A549 (cell line): Measurements from ENCODE around the gene CDC42EP1. TPM values are rescaled to one million over a fixed set of nuclear protein-coding genes. Genes with fewer than 3 reads are reported as not detected.

Source experiments
- ATAC-seq, 2 experiments: fragments of 200-7000 bp in 1 of 2; fragments of >200 bp in 1 of 2; cut with Nextera tagmentation in 1 of 2; cut with Tn5 transposase in 1 of 2; 3 replicates each; pipeline versions ENCODE4 v1.8.0 to v1.9.1; 2018 to 2020; ENCODE audit warnings: mild to moderate bottlenecking in 1 of 2, moderate library complexity in 1 of 2
- CTCF ChIA-PET: fragments of 300-600 bp; sonication (Branson Sonifier 250); formaldehyde crosslinking; extraction: SDS; loops from one replicate; lab custom pipeline; 2021; ENCODE audit warnings: antibody characterized with exemption, inconsistent platforms; lab: Yijun Ruan, JAX
- POLR2A ChIA-PET: fragments of 350-600 bp; formaldehyde crosslinking; extraction: SDS; loops from one replicate; lab custom pipeline; 2021; ENCODE audit warnings: antibody characterized with exemption, inconsistent platforms; lab: Yijun Ruan, JAX
- DNase-seq, 2 experiments: peaks; one replicate each; pipeline versions ENCODE4 v3.0.0 to v3.0.0-alpha.2; 2011 to 2016; ENCODE audit warnings: low read depth in 1 of 2, low spot score in 1 of 2
- FAIRE-seq: peaks from 2 replicates; lab custom pipeline; 2011; peaks lifted over from hg19 to GRCh38; lab: Jason Lieb, UNC
- H3K27ac ChIP-seq, 2 experiments: fragments of >200 bp; sonication (Bioruptor Twin); formaldehyde crosslinking; 3 replicates each; pipeline ENCODE4 v1.5.1; 2016 to 2017
- H3K4me1 ChIP-seq: fragments of >200 bp; sonication (Bioruptor Twin); formaldehyde crosslinking; 3 replicates; pipeline ENCODE4 v1.6.1; 2016
- H3K4me2 ChIP-seq: fragments of >200 bp; sonication (Bioruptor Twin); formaldehyde crosslinking; 3 replicates; pipeline ENCODE4 v1.6.1; 2016
- H3K4me3 ChIP-seq: fragments of >200 bp; sonication (Bioruptor Twin); formaldehyde crosslinking; 3 replicates; pipeline ENCODE4 v1.5.1; 2016
- H3K9me3 ChIP-seq: fragments of >200 bp; sonication (Bioruptor Twin); formaldehyde crosslinking; 3 replicates; pipeline ENCODE4 v1.6.1; 2016
- ATOH8 ChIP-seq: fragments of 250-450 bp; sonication (Bioruptor Pico); IDR thresholded peaks from 2 replicates; pipeline ENCODE4 v1.5.0; 2020; ENCODE audit warnings: low read depth, mild to moderate bottlenecking, moderate library complexity
- CBX8 ChIP-seq: fragments of 200-600 bp; sonication (generic); IDR thresholded peaks from 2 replicates; pipeline ENCODE4 v1.6.1; 2016
- CHD2 ChIP-seq: fragments of 150-350 bp; IDR thresholded peaks from 2 replicates; pipeline ENCODE4 v1.6.1; 2014; ENCODE audit warnings: low read length; ENCODE audit not compliant: partially characterized antibody
- CTCF ChIP-seq: fragments of >200 bp; sonication (Bioruptor Twin); formaldehyde crosslinking; IDR thresholded peaks from 3 replicates; pipeline ENCODE4 v1.5.1; 2016
- EHMT2 ChIP-seq: fragments of 200-600 bp; sonication (generic); IDR thresholded peaks from 2 replicates; pipeline ENCODE4 v1.6.1; 2016; ENCODE audit warnings: antibody characterized with exemption, low read depth, mild to moderate bottlenecking, moderate library complexity
- ESRRA ChIP-seq: fragments of 150-350 bp; IDR thresholded peaks from 2 replicates; pipeline ENCODE4 v1.6.1; 2014; ENCODE audit warnings: mild to moderate bottlenecking, low read length, borderline replicate concordance
- FOXS1 ChIP-seq: fragments of 250-450 bp; sonication (Bioruptor Pico); IDR thresholded peaks from 2 replicates; pipeline ENCODE4 v1.5.0; 2020; ENCODE audit warnings: mild to moderate bottlenecking, moderate library complexity
- GATA3 ChIP-seq: IDR thresholded peaks from 2 replicates; pipeline ENCODE4 v1.6.1; 2012; ENCODE audit warnings: borderline replicate concordance
- HMGXB4 ChIP-seq: fragments of 250-450 bp; sonication (Bioruptor Pico); IDR thresholded peaks from 2 replicates; pipeline ENCODE4 v1.5.0; 2021; ENCODE audit warnings: mild to moderate bottlenecking, moderate library complexity, borderline replicate concordance
- MAFK ChIP-seq: fragments of 450-650 bp; IDR thresholded peaks from 2 replicates; pipeline ENCODE4 v1.6.1; 2014; ENCODE audit not compliant: partially characterized antibody
- NPAS2 ChIP-seq: fragments of 250-450 bp; sonication (Bioruptor Pico); IDR thresholded peaks from 2 replicates; pipeline ENCODE4 v1.8.0; 2022; ENCODE audit warnings: mild to moderate bottlenecking, moderate library complexity, borderline replicate concordance
- NR3C1 ChIP-seq: fragments of >200 bp; sonication (Bioruptor Twin); formaldehyde crosslinking; IDR thresholded peaks from 3 replicates; pipeline ENCODE4 v1.6.1; 2017
- POLR2AphosphoS2 ChIP-seq: conservative IDR thresholded peaks from 2 replicates; pipeline ENCODE4 v1.6.1; 2012; ENCODE audit warnings: low read length, improper control_type of control experiment, inconsistent platforms
- SMC3 ChIP-seq: fragments of >200 bp; sonication (Bioruptor Twin); formaldehyde crosslinking; IDR thresholded peaks from 3 replicates; pipeline ENCODE4 v1.6.1; 2018; ENCODE audit warnings: inconsistent platforms
- SREBF2 ChIP-seq: fragments of 450-650 bp; IDR thresholded peaks from 2 replicates; pipeline ENCODE4 v1.6.1; 2014; ENCODE audit warnings: mild to moderate bottlenecking, moderate library complexity
- WGBS: methylation state at CpG from one replicate; pipeline ENCODE4 v1.1.6; 2017; ENCODE audit errors: missing lambda C conversion rate; 5-methylcytosine and 5-hydroxymethylcytosine counted together
- polyA plus RNA-seq, 4 experiments: library from polyadenylated mRNA; depleted of rRNA in 3 of 4; stranded (reverse); fragments of >200 nt; fragmentation: RNase III in 1 of 4; extraction: RNeasy Plus Mini Kit Qiagen cat#74134 plus additional on column Dnase treatment in 1 of 4; gene quantifications; 2 replicates in 3 of 4; 3 replicates in 1 of 4; pipeline ENCODE4 v1.2.3, GENCODE V29; 2011 to 2017
- TF ChIP-seq, protein P1 (sequence below): fragments of 450-650 bp; IDR thresholded peaks from 2 replicates; pipeline ENCODE4 v1.6.1; 2014; ENCODE audit warnings: antibody characterized with exemption
- TF ChIP-seq, protein P2 (sequence below): fragments of 200-600 bp; sonication (generic); IDR thresholded peaks from 2 replicates; pipeline ENCODE4 v1.6.1; 2016; ENCODE audit warnings: antibody characterized with exemption, mild to moderate bottlenecking, moderate library complexity
- TF ChIP-seq, protein P3 (sequence below): IDR thresholded peaks from 2 replicates; pipeline ENCODE4 v1.6.1; 2012
- TF ChIP-seq, protein P4 (sequence below): fragments of >200 bp; sonication (Bioruptor Twin); formaldehyde crosslinking; IDR thresholded peaks from 3 replicates; pipeline ENCODE4 v1.6.1; 2016
- TF ChIP-seq, protein P5 (sequence below): fragments of 150-350 bp; IDR thresholded peaks from 2 replicates; pipeline ENCODE4 v1.6.1; 2014; ENCODE audit warnings: low read depth, mild to moderate bottlenecking, low read length

CDC42EP1 gene
- polyA plus RNA-seq, 2 of the 4 experiments (the other 2 are of a cell fraction), result 16.0 to 20.2 TPM

DNA sequence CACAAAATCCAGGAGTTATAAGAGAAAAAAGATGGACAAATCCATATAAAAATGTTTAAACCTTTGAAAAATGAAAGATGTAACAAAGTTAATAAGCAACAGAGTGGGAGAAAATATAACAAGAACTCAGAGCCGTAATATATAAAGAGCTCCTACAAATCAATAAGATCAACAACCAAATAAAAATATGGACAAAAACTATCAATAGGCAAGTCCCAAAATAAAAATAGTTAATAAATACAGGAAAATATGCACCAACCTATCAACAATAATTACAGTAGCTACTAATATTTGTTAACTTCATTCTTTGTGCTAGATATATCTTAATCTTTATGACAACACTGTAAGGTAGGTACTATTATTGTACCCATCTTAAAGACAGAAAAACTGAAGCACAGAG, 43.8 kb upstream of the CDC42EP1 start:
- POLR2A ChIA-PET, result no interaction called here
- CTCF ChIA-PET, result interaction anchor here (0.9 to 1.4 kb wide), 2 partner anchors 22 to 46 kb away, joined by 3 to 4 read pairs; no protein-coding TSS in a partner anchor
- H3K27ac ChIP-seq, result no peak overlapping the region

GRCh38 chr22:37517826-37518450, 42.3 kb upstream of the CDC42EP1 start:
- peaks cover 21% of the 10 kb centered on the region for H3K4me1 ChIP-seq
- ATAC-seq (peak in 1 of 2 experiments; percentile 15; a peak in 2 of 6 replicates), DNase-seq (no peak), FAIRE-seq (no peak)
- TF ChIP-seq FOXS1 (CRISPR knock-in tag) (no peak), CBX8 (no peak), ATOH8 (no peak), NR3C1 (no peak), EHMT2 (no peak), SMC3 (no peak), NPAS2 (CRISPR knock-in tag) (no peak), CTCF (no peak), HMGXB4 (CRISPR knock-in tag) (no peak), ESRRA (no peak), MAFK (no peak), SREBF2 (no peak), POLR2AphosphoS2 (no peak), CHD2 (no peak), GATA3 (no peak)
- TF ChIP-seq, protein P1, sequence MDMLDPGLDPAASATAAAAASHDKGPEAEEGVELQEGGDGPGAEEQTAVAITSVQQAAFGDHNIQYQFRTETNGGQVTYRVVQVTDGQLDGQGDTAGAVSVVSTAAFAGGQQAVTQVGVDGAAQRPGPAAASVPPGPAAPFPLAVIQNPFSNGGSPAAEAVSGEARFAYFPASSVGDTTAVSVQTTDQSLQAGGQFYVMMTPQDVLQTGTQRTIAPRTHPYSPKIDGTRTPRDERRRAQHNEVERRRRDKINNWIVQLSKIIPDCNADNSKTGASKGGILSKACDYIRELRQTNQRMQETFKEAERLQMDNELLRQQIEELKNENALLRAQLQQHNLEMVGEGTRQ, result no peak
- TF ChIP-seq, protein P2, sequence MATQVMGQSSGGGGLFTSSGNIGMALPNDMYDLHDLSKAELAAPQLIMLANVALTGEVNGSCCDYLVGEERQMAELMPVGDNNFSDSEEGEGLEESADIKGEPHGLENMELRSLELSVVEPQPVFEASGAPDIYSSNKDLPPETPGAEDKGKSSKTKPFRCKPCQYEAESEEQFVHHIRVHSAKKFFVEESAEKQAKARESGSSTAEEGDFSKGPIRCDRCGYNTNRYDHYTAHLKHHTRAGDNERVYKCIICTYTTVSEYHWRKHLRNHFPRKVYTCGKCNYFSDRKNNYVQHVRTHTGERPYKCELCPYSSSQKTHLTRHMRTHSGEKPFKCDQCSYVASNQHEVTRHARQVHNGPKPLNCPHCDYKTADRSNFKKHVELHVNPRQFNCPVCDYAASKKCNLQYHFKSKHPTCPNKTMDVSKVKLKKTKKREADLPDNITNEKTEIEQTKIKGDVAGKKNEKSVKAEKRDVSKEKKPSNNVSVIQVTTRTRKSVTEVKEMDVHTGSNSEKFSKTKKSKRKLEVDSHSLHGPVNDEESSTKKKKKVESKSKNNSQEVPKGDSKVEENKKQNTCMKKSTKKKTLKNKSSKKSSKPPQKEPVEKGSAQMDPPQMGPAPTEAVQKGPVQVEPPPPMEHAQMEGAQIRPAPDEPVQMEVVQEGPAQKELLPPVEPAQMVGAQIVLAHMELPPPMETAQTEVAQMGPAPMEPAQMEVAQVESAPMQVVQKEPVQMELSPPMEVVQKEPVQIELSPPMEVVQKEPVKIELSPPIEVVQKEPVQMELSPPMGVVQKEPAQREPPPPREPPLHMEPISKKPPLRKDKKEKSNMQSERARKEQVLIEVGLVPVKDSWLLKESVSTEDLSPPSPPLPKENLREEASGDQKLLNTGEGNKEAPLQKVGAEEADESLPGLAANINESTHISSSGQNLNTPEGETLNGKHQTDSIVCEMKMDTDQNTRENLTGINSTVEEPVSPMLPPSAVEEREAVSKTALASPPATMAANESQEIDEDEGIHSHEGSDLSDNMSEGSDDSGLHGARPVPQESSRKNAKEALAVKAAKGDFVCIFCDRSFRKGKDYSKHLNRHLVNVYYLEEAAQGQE, result no peak
- TF ChIP-seq, protein P3, sequence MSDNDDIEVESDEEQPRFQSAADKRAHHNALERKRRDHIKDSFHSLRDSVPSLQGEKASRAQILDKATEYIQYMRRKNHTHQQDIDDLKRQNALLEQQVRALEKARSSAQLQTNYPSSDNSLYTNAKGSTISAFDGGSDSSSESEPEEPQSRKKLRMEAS, result no peak
- TF ChIP-seq, protein P4, sequence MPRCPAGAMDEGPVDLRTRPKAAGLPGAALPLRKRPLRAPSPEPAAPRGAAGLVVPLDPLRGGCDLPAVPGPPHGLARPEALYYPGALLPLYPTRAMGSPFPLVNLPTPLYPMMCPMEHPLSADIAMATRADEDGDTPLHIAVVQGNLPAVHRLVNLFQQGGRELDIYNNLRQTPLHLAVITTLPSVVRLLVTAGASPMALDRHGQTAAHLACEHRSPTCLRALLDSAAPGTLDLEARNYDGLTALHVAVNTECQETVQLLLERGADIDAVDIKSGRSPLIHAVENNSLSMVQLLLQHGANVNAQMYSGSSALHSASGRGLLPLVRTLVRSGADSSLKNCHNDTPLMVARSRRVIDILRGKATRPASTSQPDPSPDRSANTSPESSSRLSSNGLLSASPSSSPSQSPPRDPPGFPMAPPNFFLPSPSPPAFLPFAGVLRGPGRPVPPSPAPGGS, result no peak
- H3K27ac ChIP-seq, result peak overlapping the region; percentile 90 to 99
- ChIA-PET CTCF (interaction anchor here (0.9 to 2.2 kb wide), 6 partner anchors 13 to 64 kb away, joined by 3 to 8 read pairs (median 4); partner anchors contain the start of gene MFNG), POLR2A (interaction anchor here (1.5 kb wide), 1 partner anchor 16 kb away, joined by 6 read pairs; no protein-coding TSS in a partner anchor)
- WGBS, result 97% methylated on average over 9 of the region's 15 CpGs
- no peaks in the 10 kb centered on the region for H3K9me3 ChIP-seq
- H3K4me2 ChIP-seq, result peak overlapping the region; percentile 100
- peak overlapping the region; percentile 93 for H3K4me3 ChIP-seq

More for the DNA sequence above, 43.8 kb upstream of the CDC42EP1 start:
- TF ChIP-seq POLR2AphosphoS2, result no peak
- TF ChIP-seq, protein P5, sequence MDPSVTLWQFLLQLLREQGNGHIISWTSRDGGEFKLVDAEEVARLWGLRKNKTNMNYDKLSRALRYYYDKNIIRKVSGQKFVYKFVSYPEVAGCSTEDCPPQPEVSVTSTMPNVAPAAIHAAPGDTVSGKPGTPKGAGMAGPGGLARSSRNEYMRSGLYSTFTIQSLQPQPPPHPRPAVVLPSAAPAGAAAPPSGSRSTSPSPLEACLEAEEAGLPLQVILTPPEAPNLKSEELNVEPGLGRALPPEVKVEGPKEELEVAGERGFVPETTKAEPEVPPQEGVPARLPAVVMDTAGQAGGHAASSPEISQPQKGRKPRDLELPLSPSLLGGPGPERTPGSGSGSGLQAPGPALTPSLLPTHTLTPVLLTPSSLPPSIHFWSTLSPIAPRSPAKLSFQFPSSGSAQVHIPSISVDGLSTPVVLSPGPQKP, result no peak
- no peak for FAIRE-seq
- peaks cover 36% of the 10 kb centered on the region for H3K4me1 ChIP-seq
- WGBS, result 87% methylated on average over 1 of the region's 1 CpG
- H3K4me3 ChIP-seq, result no peak overlapping the region
- no peak for ATAC-seq
- no peak overlapping the region for H3K4me2 ChIP-seq
- no peak for DNase-seq
- no peaks in the 10 kb centered on the region for H3K9me3 ChIP-seq
